Measurements from ENCODE around the gene NCKAP5.

GRCh38 chr2:133062931-133063665 is 505.2 kb downstream of the NCKAP5 start:
- TF ChIP-seq EP300 (IDR thresholded peaks at IDR 0.05): no peak
- TF ChIP-seq CTCF (IDR thresholded peaks at IDR 0.05): no peak
- TF ChIP-seq POLR2A (IDR thresholded peaks at IDR 0.05): no peak
